ENCODE data around the gene WFDC6.

The WFDC6 gene

GRCh38 chr20:45487231-45487635, 52.0 kb downstream of the WFDC6 start:
- Histone ChIP-seq H3K9ac (ENCODE audit: low read length) (no peak overlapping the region), H3K36me3 (ENCODE audit: control insufficient read depth, insufficient read depth, low read length) (no peaks in the 10 kb centered on the region), H3K4me3 (ENCODE audit: low read length) (no peak overlapping the region), H3K4me1 (ENCODE audit: control insufficient read depth, insufficient read depth, low read length) (no peaks in the 10 kb centered on the region), H3K27ac (ENCODE audit: low read depth, low read length) (no peak overlapping the region), H3K27me3 (ENCODE audit: control insufficient read depth, insufficient read depth, low read length) (peaks cover 2% of the 10 kb centered on the region)

GRCh38 chr20:45485388-45485787, 53.9 kb downstream of the WFDC6 start:
- Histone ChIP-seq H3K27me3 (ENCODE audit: control insufficient read depth, insufficient read depth, low read length) (peaks cover 4% of the 10 kb centered on the region), H3K4me3 (ENCODE audit: low read length) (no peak overlapping the region), H3K27ac (ENCODE audit: low read depth, low read length) (no peak overlapping the region), H3K4me1 (ENCODE audit: control insufficient read depth, insufficient read depth, low read length) (no peaks in the 10 kb centered on the region), H3K9ac (ENCODE audit: low read length) (no peak overlapping the region), H3K36me3 (ENCODE audit: control insufficient read depth, insufficient read depth, low read length) (no peaks in the 10 kb centered on the region)

GRCh38 chr20:45484676-45485075, 54.6 kb downstream of the WFDC6 start:
- Histone ChIP-seq H3K4me1 (ENCODE audit: control insufficient read depth, insufficient read depth, low read length) (no peaks in the 10 kb centered on the region), H3K27ac (ENCODE audit: low read depth, low read length) (no peak overlapping the region), H3K9ac (ENCODE audit: low read length) (no peak overlapping the region), H3K4me3 (ENCODE audit: low read length) (no peak overlapping the region), H3K36me3 (ENCODE audit: control insufficient read depth, insufficient read depth, low read length) (no peaks in the 10 kb centered on the region), H3K27me3 (ENCODE audit: control insufficient read depth, insufficient read depth, low read length) (peaks cover 4% of the 10 kb centered on the region)

Measured in rectal smooth muscle tissue (tissue), 1 donor.